ENCODE results near the gene RAB39B. TPM values are rescaled to one million over a fixed set of nuclear protein-coding genes. Genes with fewer than 3 reads are reported as not detected.

The RAB39B gene
- polyA plus RNA-seq, 1 donor (not counting 4 experiments of a cell fraction or from before 2014, with no cell fraction given) = 0.07 TPM

DNA sequence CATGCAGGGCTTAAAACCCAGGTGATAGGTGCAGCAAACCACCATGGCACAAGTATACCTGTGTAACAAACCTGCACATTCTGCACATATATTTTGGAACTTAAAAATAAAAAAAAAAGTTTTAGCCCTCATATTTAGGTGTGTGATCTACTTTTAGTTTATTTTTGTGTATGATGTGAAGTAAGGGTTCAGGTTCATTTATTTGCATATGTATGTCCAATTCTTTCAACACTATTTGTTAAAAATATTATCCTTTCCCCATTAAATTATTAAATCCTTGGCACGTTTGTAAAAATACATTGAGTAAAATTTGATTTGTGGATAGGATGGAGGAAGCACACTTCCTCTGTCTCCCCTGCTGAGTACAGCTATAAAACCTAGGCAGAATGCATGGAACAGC lies 12.9 kb downstream of the RAB39B start:
- FAIRE-seq (no peak), DNase-seq (ENCODE audit: low read depth, low spot score) (no peak)
- Histone ChIP-seq H2AFZ (ENCODE audit: control insufficient read depth, low read length) (no peak overlapping the region), H4K20me1 (ENCODE audit: control insufficient read depth, extremely low read depth, insufficient read depth, low read length) (no peaks in the 10 kb centered on the region), H3K4me1 (ENCODE audit: control insufficient read depth, extremely low read depth, insufficient read depth, low read length) (no peaks in the 10 kb centered on the region), H3K79me2 (ENCODE audit: control insufficient read depth, insufficient read depth, low read length) (no peaks in the 10 kb centered on the region), H3K9me1 (ENCODE audit: control insufficient read depth, extremely low read depth, insufficient read depth, low read length) (no peaks in the 10 kb centered on the region), H3K4me3 (ENCODE audit: control insufficient read depth in 2 of 3, extremely low read depth in 1 of 3, insufficient read depth in 2 of 3, low read depth in 1 of 3, low read length in 3 of 3) (no peak overlapping the region), H3K9ac (ENCODE audit: control insufficient read depth, extremely low read depth, insufficient read depth, low read length) (no peak overlapping the region), H3K4me2 (ENCODE audit: control insufficient read depth, extremely low read depth, insufficient read depth, low read depth, low read length) (no peak overlapping the region), H3K9me3 (ENCODE audit: control insufficient read depth, low read depth, low read length) (no peaks in the 10 kb centered on the region), H3K27ac (ENCODE audit: control insufficient read depth, insufficient read depth, low read length) (no peak overlapping the region), H3K36me3 (ENCODE audit: control insufficient read depth in 2 of 2, extremely low read depth in 1 of 2, insufficient read depth in 2 of 2, low read length in 2 of 2) (no peaks in the 10 kb centered on the region), H3K27me3 (ENCODE audit: control insufficient read depth, extremely low read depth, insufficient read depth, low read length) (no peaks in the 10 kb centered on the region)
- dilution Hi-C loops (cut with MboI; ENCODE audit: extremely low pct_ligation_motif_present, low sequenced_read_pairs) = no loop called here
- TF ChIP-seq EZH2 (IDR thresholded peaks at IDR 0.05; ENCODE audit: low read length) (no peak), CTCF (optimal IDR thresholded peaks at IDR 0.05 in 1 of 3, IDR thresholded peaks at IDR 0.05 in 1 of 3, conservative IDR thresholded peaks at IDR 0.05 in 1 of 3; ENCODE audit: extremely low read depth in 1 of 3, insufficient read depth in 2 of 3, low read length in 3 of 3) (no peak)

- Histone ChIP-seq H3K9me3 (ENCODE audit: control insufficient read depth, low read depth, low read length) (no peaks in the 10 kb centered on the region), H3K9ac (ENCODE audit: control insufficient read depth, extremely low read depth, insufficient read depth, low read length) (no peak overlapping the region), H3K27me3 (ENCODE audit: control insufficient read depth, extremely low read depth, insufficient read depth, low read length) (no peaks in the 10 kb centered on the region), H3K36me3 (ENCODE audit: control insufficient read depth in 2 of 2, extremely low read depth in 1 of 2, insufficient read depth in 2 of 2, low read length in 2 of 2) (no peaks in the 10 kb centered on the region), H3K4me1 (ENCODE audit: control insufficient read depth, extremely low read depth, insufficient read depth, low read length) (no peaks in the 10 kb centered on the region), H3K9me1 (ENCODE audit: control insufficient read depth, extremely low read depth, insufficient read depth, low read length) (no peaks in the 10 kb centered on the region), H3K27ac (ENCODE audit: control insufficient read depth, insufficient read depth, low read length) (no peak overlapping the region), H2AFZ (ENCODE audit: control insufficient read depth, low read length) (no peak overlapping the region), H3K4me3 (ENCODE audit: control insufficient read depth in 2 of 3, extremely low read depth in 1 of 3, insufficient read depth in 2 of 3, low read depth in 1 of 3, low read length in 3 of 3) (no peak overlapping the region), H3K4me2 (ENCODE audit: control insufficient read depth, extremely low read depth, insufficient read depth, low read depth, low read length) (no peak overlapping the region), H4K20me1 (ENCODE audit: control insufficient read depth, extremely low read depth, insufficient read depth, low read length) (no peaks in the 10 kb centered on the region), H3K79me2 (ENCODE audit: control insufficient read depth, insufficient read depth, low read length) (no peaks in the 10 kb centered on the region)
- DNase-seq (ENCODE audit: low read depth, low spot score) (no peak), FAIRE-seq (no peak)
- TF ChIP-seq EZH2 (IDR thresholded peaks at IDR 0.05; ENCODE audit: low read length) (no peak), CTCF (optimal IDR thresholded peaks at IDR 0.05 in 1 of 3, IDR thresholded peaks at IDR 0.05 in 1 of 3, conservative IDR thresholded peaks at IDR 0.05 in 1 of 3; ENCODE audit: extremely low read depth in 1 of 3, insufficient read depth in 2 of 3, low read length in 3 of 3) (no peak)
- dilution Hi-C loops (cut with MboI; ENCODE audit: extremely low pct_ligation_motif_present, low sequenced_read_pairs) = no loop called here
These were observed 16.8 kb downstream of the RAB39B start for GRCh38 chrX:155247497-155247896.

All from keratinocyte (primary cell).